Adipocyte (in vitro differentiated cells): ENCODE measurements around the gene PLXNA4.

Experiments
- DNase-seq: peaks from one replicate; pipeline ENCODE4 v3.0.0-alpha.2; 2015; ENCODE audit warnings: low read depth
- H3K27me3 ChIP-seq: replicated peaks from 2 replicates; pipeline ENCODE4 v1.7.0; 2013; ENCODE audit warnings: mild to moderate bottlenecking, low read length, moderate library complexity; ENCODE audit not compliant: control insufficient read depth, insufficient read depth
- H3K36me3 ChIP-seq: 2 replicates; pipeline ENCODE4 v1.7.0; 2013; ENCODE audit warnings: low read length, mild to moderate bottlenecking, moderate library complexity; ENCODE audit not compliant: control insufficient read depth, insufficient read depth, severe bottlenecking
- H3K4me1 ChIP-seq: 2 replicates; pipeline ENCODE4 v1.7.0; 2013; ENCODE audit warnings: mild to moderate bottlenecking, low read length, moderate library complexity; ENCODE audit not compliant: control insufficient read depth, insufficient read depth
- H3K4me3 ChIP-seq: 2 replicates; pipeline ENCODE4 v1.7.0; 2013; ENCODE audit warnings: mild to moderate bottlenecking, low read length, moderate library complexity
- H3K9ac ChIP-seq: 2 replicates; pipeline ENCODE4 v1.7.0; 2013; ENCODE audit warnings: mild to moderate bottlenecking, low read length, moderate library complexity
- H3K9me3 ChIP-seq: 2 replicates; pipeline ENCODE4 v1.7.0; 2013; ENCODE audit warnings: mild to moderate bottlenecking, low read length, moderate library complexity; ENCODE audit not compliant: control insufficient read depth

PLXNA4 gene

DNA sequence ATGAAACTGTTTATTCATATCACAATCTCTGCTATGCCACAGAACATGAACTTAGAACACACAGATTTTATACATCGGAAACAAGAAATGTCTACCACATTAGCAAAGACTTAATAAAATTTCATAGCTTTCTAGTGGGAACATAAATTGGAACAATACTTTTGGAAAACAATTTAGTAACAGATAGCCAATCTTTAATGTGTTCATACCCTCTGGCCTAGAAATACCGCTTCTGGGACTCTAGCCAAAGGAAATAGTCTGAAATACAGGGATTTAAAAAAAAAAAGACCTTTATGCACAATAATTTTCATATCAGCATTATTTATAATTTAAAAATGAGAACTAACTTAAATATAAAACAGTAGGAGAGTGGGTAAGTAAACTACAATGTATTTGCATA lies 168.5 kb downstream of the PLXNA4 start:
- no peak for DNase-seq
- Histone ChIP-seq H3K27me3 (no peaks in the 10 kb centered on the region), H3K4me1 (peaks cover 71% of the 10 kb centered on the region), H3K4me3 (peak overlapping the region; percentile 43), H3K36me3 (no peaks in the 10 kb centered on the region), H3K9me3 (no peaks in the 10 kb centered on the region), H3K9ac (peak overlapping the region; percentile 64)

DNA sequence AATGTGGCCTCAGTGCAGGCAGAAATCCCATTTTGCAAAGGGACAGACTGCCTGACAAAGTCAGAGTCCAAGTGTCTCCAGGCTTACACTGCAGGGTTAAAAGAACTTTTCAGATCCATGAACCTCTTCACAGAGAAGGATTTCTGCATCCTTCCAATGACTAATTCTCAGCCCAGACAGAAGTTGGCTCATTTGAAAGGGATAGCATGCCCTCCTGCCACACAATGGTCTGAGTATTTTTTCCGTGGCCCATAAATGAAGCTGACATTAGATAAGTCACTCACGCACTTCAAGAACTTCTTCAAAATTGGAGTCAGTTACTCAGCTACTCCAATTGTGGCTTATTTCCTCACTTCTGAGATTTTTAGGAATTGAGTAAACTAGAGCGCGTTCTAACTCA lies 170.2 kb downstream of the PLXNA4 start:
- H3K4me1 ChIP-seq: peaks cover 88% of the 10 kb centered on the region
- H3K4me3 ChIP-seq: no peak overlapping the region

DNA sequence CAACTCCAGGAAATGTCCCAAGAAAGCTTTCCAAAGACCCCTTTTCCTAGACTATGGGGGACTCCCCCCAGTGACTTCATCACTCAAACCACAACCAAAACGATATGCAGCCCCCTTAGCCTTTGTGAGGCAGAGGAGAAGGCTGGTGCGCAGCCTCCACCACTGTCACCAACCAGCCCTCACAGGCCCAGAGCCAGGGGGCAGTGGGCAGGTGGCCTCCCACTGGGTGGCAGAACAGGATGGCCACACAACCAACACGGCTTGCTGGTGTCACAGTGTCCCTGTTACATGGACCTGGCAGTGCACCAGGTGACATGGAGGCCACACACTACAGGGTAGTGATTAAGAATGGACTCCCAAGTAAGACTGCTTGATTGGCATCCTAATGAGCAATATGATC lies 172.0 kb downstream of the PLXNA4 start:
- Histone ChIP-seq H3K9ac (peak overlapping the region; percentile 68), H3K9me3 (no peaks in the 10 kb centered on the region), H3K4me3 (peak overlapping the region; percentile 41), H3K36me3 (no peaks in the 10 kb centered on the region), H3K4me1 (peaks cover 86% of the 10 kb centered on the region), H3K27me3 (no peaks in the 10 kb centered on the region)
- no peak for DNase-seq

More for the DNA sequence above, 170.2 kb downstream of the PLXNA4 start:
- Histone ChIP-seq H3K9me3 (no peaks in the 10 kb centered on the region), H3K36me3 (no peaks in the 10 kb centered on the region), H3K27me3 (no peaks in the 10 kb centered on the region), H3K9ac (peak overlapping the region; percentile 64)
- no peak for DNase-seq

DNA sequence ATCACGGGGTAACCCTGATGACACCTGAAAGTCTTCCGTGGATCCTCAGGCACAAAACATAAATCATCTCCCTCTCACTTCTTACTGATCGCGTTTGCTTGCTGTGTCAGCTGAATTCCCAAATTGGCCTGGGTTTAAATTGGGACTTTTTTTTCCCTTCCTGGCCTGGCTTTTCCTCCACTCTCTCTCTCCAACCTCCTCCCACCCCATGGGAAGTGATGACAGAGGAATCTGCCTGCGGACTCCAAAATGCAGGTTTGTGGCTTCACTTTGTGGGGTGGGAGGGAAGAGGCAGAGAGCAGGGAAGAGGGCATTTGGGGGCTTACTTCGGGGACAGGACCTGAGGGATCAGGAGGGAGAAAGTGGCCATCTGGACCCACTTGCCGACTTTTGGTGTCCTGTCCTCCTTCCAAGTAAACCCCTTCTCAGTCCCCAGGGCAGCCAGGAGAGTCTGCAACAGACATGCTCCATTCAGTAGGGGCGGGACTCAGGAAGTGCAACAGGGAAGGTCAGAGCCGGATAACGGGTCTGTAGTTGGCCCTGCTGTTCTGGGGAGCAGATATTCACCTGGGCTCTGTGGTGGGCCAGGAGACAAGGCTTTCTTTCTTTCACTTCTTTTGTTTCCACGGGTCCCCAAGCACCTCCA lies 172.7 kb downstream of the PLXNA4 start:
- H3K9ac ChIP-seq: peak overlapping the region; percentile 68
- H3K4me1 ChIP-seq: peaks cover 86% of the 10 kb centered on the region
- H3K4me3 ChIP-seq: peak overlapping the region; percentile 41
- H3K9me3 ChIP-seq: no peaks in the 10 kb centered on the region
- DNase-seq: no peak
- H3K27me3 ChIP-seq: no peaks in the 10 kb centered on the region
- no peaks in the 10 kb centered on the region for H3K36me3 ChIP-seq

DNA sequence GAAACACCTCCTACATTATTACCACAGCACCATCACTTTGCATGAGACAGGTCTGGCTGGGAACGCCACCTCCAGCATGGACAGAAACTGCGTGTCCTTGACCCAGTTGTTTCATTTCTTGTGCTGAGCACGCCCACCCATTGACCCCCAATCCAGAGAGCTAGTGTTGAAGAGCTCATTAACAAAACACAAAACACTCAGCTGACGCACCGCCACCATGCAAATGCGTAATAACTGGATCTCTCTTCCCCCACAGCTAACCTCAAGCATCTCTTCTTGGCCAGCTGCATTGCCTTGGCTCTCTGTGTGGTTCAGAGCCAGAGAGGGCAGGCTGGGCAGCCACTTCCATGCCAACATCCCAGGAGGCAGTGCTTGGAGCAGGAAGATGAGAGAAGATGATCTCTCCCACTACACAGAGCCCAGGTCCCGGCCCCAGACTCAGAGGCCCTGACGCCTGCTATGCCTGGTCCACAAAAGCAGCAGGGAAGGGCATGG lies 173.5 kb downstream of the PLXNA4 start:
- H3K36me3 ChIP-seq: no peaks in the 10 kb centered on the region

DNA sequence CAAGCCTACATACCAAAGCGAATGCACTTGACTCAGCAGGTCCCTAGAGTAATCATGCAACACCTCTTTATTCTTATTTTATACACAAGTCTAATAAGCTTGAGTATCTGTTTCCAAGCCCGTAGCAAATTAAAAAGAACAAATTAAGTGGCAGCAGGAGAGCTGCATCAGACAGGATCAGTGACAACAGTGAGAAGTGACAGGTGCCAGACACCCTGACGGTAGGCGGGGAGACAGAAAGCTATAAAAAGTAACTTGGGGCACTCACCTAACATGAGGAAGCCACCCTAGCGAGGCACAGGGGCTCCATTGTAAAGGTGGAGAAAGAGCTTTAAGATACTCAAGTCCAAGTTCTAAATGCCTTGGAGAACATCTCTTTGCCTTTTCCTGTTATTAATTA lies 174.2 kb downstream of the PLXNA4 start:
- Histone ChIP-seq H3K27me3 (no peaks in the 10 kb centered on the region), H3K4me1 (peaks cover 79% of the 10 kb centered on the region), H3K9ac (peak overlapping the region; percentile 68), H3K9me3 (no peaks in the 10 kb centered on the region), H3K36me3 (no peaks in the 10 kb centered on the region), H3K4me3 (peak overlapping the region; percentile 41)
- DNase-seq: no peak

More for the DNA sequence above, 173.5 kb downstream of the PLXNA4 start:
- Histone ChIP-seq H3K4me1 (peaks cover 82% of the 10 kb centered on the region), H3K27me3 (no peaks in the 10 kb centered on the region), H3K9ac (peak overlapping the region; percentile 68), H3K9me3 (no peaks in the 10 kb centered on the region), H3K4me3 (peak overlapping the region; percentile 41)
- DNase-seq: no peak

DNA sequence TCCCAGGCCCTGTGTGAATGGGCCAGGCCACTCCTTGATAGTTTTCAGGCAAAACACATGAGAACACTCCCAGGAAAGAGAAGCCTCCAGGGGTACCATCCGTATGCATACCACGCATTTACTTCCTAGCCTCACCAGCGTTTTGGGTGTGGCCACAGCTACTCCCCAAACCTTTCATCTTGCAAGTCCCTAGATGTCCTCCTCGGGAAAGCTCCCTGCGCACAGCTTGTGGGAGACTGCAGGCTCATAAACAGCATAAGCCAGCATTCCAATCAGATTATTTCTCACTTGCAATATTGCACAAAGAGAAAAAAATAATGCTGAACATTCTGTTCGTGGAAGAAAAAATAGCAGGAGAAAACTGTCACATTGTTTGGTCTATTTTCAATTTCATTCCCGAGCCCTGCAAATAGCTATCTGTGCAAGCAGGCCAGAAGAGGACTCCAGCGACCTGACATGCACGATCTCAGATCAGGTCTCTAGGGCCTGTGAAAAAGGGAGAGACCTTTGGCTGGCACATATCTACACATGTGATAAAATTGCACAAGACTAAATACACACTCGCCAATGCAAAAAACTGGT lies 175.6 kb downstream of the PLXNA4 start:
- Histone ChIP-seq H3K9ac (peak overlapping the region; percentile 81), H3K36me3 (no peaks in the 10 kb centered on the region), H3K4me1 (peaks cover 71% of the 10 kb centered on the region), H3K9me3 (no peaks in the 10 kb centered on the region), H3K4me3 (peak overlapping the region; percentile 45), H3K27me3 (no peaks in the 10 kb centered on the region)
- no peak for DNase-seq

DNA sequence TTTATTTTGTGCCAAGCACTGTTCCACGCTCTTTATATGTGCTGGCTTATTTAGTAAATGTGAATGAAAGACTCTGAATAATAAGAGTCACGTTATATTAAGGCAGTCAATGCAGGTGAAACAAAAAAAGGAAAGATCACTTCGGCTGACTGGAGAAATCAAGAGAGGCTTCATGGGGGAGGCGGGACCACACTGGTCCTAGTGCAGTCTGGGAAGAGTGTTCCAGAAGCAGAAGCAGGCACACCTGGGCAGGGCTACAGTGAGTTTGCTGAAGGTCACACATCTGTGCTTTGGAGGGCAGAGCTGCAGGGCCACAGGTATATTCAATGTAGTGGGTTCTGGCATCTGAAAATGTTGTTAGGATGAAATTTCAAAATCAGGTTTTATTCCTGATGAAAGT lies 176.9 kb downstream of the PLXNA4 start:
- Histone ChIP-seq H3K9me3 (no peaks in the 10 kb centered on the region), H3K4me1 (peaks cover 67% of the 10 kb centered on the region), H3K9ac (peak overlapping the region; percentile 81), H3K27me3 (no peaks in the 10 kb centered on the region), H3K36me3 (no peaks in the 10 kb centered on the region), H3K4me3 (no peak overlapping the region)
- no peak for DNase-seq

DNA sequence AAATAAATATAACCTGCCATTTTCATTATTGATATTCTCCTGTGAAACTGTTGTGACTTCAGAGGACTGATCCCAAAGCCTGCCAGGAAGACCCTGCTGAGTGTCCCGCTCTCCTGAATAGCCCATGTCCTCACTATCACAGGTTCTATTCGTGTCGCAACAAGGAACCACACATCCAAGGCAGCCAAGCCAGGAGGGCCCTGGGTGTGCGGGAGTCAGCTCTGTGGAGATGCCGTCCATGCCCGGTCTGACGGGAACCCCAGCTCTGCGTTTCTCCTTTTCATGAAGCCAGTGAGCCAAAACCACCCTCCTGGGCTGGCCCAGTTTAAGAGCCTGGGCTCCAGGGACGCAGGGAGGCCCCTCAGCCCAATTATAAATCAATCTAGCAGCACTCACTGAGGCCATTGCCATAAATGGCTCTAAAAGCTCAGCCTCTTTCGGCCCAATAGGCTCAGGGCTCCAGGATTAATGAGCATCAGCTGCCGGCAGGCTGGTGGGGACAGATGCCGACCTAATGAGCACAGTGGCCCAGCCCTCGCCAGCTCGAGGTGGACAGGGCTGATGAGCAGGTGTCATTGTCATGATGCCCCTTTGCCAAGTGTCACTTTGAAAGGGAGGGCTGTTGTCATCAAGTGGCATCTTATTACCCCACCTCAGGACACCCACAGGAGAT lies 177.9 kb downstream of the PLXNA4 start:
- Histone ChIP-seq H3K9ac (no peak overlapping the region), H3K9me3 (no peaks in the 10 kb centered on the region), H3K4me1 (peaks cover 64% of the 10 kb centered on the region), H3K36me3 (no peaks in the 10 kb centered on the region), H3K4me3 (no peak overlapping the region), H3K27me3 (no peaks in the 10 kb centered on the region)
- no peak for DNase-seq

DNA sequence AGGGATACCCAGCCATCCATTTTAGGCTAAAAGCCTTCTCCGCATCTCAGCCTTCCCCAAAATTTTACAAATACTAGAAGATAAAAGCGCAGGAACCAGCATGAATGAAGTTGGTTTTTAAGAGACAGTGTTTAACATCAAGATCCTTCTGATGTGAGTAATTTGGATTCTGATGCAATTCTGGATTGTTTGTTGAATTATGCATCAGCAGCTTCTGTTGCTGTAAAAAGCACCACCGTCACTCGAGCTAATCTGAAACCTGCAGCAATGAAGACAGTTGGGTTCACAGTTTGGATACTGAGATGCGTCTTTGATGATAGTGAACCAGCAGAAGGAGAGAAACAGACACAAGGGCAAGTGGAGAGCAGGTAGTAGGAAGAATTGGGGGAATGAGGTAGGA lies 179.2 kb downstream of the PLXNA4 start:
- Histone ChIP-seq H3K4me3 (no peak overlapping the region), H3K9me3 (no peaks in the 10 kb centered on the region), H3K36me3 (no peaks in the 10 kb centered on the region), H3K4me1 (peaks cover 54% of the 10 kb centered on the region), H3K9ac (no peak overlapping the region), H3K27me3 (no peaks in the 10 kb centered on the region)
- DNase-seq: no peak

DNA sequence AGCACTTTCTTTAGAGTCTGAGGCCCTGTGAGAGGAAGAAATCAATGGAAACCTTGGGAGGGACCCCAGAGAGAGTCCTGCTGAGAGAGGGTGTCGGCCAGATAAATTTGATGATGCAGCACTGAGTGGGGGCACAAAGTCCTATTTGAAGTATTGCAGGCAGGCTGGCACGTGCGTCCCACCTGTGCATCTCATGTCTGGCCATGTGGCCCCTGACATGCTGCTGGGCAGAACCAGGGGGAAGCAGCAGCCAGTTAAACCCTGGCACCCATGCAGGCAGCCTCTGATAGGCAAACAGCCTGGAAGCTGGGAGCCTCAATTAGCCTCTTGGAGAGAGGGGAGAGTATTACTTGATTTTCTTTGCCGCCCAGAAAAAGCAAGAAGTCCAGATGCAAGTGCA lies 180.9 kb downstream of the PLXNA4 start:
- H3K4me3 ChIP-seq: no peak overlapping the region
- no peak overlapping the region for H3K9ac ChIP-seq

More for the DNA sequence above, 180.9 kb downstream of the PLXNA4 start:
- Histone ChIP-seq H3K36me3 (no peaks in the 10 kb centered on the region), H3K4me1 (peaks cover 48% of the 10 kb centered on the region), H3K9me3 (no peaks in the 10 kb centered on the region), H3K27me3 (no peaks in the 10 kb centered on the region)
- DNase-seq: no peak
